AG10803 (cell line): Measurements from ENCODE around the gene AKT3.

ENCODE experiments used
- DNase-seq: peaks from one replicate; pipeline ENCODE4 v3.0.0; 2010; ENCODE audit warnings: low read depth
- H3K4me3 ChIP-seq: 2 replicates; pipeline ENCODE4 v1.5.1; 2011; ENCODE audit warnings: mild to moderate bottlenecking, low read length, control low read depth
- TF ChIP-seq, protein P1 (sequence below): conservative IDR thresholded peaks from 2 replicates; pipeline ENCODE4 v1.5.1; 2011; ENCODE audit warnings: mild to moderate bottlenecking, low read length, control low read depth, inconsistent platforms

AKT3 gene

DNA sequence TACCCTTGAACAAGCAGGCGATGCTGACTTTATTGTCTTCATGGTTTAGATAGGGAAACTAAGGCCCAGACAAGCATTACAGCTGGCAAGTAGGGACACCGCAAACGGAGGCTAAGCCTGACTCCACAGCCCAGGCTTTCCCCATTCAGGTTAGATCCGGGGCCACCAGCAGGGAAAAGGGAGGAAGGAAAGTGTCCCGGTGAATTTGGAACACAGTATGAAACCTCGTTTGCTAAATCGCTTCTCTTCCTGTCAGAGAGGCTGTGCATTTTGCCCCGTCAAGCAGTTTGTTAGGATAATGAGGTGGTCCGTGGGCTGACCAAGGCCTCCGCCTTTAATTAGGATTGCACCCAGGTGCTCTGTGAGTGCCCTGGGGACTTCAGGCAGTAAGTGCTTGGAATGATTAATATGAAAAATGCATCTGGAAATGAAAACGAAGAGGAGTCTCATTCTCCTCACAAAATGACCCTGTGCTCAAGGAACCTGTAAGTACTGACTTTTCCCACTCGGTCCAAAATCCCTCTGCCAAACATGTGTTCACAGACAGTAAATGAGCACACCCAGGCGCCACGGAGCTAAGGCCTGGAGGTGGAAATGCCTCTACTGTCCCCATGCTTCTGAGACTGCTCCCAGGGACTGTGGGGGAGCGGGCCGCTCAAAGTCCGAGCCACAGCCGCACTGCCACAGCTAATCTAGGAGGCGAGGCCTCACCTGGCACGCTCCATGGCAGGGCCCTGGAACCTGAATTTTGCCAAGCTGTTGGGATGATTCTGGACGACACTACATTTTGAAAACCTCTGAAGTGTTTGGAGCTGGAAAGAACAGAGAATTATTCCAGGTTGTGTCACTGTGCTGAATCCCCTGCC lies 360.1 kb downstream of the AKT3 start:
- TF ChIP-seq, protein P1, sequence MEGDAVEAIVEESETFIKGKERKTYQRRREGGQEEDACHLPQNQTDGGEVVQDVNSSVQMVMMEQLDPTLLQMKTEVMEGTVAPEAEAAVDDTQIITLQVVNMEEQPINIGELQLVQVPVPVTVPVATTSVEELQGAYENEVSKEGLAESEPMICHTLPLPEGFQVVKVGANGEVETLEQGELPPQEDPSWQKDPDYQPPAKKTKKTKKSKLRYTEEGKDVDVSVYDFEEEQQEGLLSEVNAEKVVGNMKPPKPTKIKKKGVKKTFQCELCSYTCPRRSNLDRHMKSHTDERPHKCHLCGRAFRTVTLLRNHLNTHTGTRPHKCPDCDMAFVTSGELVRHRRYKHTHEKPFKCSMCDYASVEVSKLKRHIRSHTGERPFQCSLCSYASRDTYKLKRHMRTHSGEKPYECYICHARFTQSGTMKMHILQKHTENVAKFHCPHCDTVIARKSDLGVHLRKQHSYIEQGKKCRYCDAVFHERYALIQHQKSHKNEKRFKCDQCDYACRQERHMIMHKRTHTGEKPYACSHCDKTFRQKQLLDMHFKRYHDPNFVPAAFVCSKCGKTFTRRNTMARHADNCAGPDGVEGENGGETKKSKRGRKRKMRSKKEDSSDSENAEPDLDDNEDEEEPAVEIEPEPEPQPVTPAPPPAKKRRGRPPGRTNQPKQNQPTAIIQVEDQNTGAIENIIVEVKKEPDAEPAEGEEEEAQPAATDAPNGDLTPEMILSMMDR: no peak
- H3K4me3 ChIP-seq: no peak overlapping the region
- no peak for DNase-seq

DNA sequence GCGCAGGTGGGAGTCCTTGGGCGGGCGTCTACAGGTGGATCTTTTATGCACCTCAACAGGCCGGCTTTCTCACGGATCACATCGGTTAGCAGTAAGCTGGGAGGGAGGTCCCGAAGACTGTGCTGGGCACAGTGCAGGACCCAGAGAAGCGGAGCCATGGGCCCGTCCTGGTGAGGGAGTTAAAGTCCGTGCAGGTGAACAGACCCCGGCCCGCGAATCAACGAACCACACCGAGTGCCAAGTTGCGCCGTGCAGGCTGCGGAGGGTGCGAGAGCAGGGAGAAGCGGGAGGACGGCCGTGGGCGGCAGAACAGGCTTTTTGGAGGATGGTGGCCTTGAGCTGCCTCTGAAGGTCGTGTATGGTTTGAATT lies 360.9 kb downstream of the AKT3 start:
- TF ChIP-seq, protein P1: no peak

DNA sequence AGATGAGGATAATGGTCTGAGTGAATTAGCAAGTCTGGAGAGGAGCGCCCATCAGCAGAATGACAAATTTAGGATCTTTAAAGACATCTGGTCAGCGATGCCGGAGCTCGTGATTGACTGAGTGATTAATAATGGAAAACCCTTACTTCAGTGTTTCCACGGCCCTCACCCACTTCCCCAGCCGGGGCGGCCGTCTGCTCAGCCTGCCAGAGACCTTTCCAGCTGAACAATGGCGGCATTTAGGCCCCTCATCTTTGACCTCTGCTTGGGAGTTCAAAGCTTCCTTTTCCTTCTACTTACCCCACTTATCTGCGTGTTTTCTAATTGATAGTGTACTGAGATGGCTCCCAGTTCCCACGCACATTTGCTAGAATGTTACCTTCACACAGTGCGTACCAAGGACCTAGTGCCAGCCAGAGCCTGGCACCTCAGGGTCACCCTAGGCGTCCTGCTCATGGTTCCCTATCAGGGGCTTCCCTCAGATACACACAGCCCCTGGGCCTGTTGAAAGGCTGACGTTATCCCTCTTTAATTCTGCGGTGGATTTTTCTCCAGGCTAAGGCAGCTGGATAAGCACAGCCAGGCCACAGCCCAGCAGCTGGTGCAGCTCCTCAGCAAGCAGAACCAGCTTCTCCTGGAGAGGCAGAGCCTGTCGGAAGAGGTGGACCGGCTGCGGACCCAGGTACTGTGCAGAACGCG lies 361.4 kb downstream of the AKT3 start:
- no peak overlapping the region for H3K4me3 ChIP-seq
- DNase-seq: no peak
- TF ChIP-seq, protein P1: no peak

More for the DNA sequence above, 360.9 kb downstream of the AKT3 start:
- no peak overlapping the region for H3K4me3 ChIP-seq
- DNase-seq: no peak

DNA sequence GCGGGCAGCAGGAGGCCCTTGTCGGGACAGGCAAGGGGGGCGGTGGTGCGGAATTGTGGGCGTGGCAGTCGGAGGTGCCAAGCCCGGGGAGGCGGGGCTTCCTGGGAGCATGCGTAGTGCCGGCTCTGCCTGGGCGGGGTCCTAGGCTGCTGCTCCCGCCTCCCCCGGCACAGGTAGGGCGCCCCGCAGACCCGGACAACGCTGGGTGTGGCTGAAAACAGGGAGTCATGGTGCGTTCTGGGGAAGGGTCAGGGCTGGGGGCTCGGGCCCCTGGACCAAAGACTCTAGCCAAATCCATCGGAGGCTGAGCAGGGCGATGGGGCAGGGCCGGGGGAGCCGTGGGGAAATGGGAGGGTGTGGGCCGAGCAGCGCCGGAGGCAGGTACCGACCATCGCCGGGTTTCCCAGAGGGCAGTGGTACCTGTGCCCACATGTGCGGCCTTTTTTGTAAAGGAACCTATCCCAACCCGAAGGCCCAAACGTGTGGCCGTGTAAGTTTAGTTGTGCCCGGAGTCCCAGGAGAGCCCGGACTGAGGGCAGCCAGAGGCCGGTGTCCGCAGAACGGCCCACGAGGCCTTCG lies 362.3 kb downstream of the AKT3 start:
- TF ChIP-seq, protein P1: no peak
- peak overlapping the region; percentile 20; the same call in 1 of the 2 replicates for H3K4me3 ChIP-seq
- no peak for DNase-seq

DNA sequence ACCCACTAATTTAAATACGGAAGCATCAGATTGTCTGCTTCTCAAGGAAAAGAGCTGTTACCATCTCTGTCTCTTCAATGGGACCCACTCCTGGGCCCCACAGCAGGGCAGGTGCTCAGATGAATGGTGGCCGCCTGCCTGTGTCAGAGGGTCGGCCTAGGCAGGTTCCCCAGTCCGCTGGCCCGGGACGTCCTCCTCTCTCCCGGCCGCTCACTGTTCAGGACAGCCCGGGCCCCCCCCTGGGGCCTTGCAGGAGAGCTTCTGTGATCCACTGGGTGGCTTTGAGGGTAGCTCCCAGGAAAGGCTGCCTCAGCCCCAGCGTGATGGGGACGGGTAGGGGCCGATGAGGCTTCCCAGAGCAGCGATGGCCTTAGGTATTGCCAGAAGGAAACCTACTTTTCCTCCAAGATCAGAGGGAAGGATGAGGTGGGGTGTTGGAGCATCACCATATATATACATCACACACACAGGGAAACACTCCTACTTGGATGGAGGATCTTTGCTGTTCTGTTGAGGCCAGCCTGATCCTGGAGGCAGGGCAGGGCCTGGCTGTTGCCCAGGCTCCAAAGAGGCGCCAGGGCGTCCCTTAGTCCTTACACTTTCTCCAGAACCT lies 362.9 kb downstream of the AKT3 start:
- no peak for DNase-seq
- TF ChIP-seq, protein P1: no peak
- no peak overlapping the region for H3K4me3 ChIP-seq

DNA sequence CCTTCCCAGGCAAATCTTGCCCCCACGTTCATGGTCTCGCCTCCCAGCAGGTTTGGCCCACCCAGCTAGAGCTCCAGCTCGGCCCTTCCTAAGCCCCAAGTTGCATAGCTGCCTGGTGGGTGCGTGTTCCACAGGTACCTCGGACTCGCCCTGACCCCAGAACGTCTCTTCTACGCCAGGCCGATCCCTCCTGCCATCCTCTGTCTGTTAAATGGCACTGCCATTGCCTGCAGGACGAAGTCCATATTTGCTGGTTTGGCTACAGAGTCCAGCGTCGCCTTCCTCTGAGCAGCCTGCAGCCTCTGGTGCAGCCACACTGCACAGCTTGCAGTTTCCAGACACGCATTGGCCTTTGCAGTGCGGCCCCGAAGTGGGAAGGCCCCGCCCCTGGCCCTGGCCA lies 366.1 kb downstream of the AKT3 start:
- no peak overlapping the region for H3K4me3 ChIP-seq
- no peak for DNase-seq
- TF ChIP-seq, protein P1: no peak
